DND-41 (cell line): ENCODE measurements around the gene TMEM184A.

ENCODE experiments used
- ATAC-seq: fragments of 200-7000 bp; cut with Tn5 transposase; 3 replicates; pipeline ENCODE4 v1.9.1; 2021; ENCODE audit warnings: low read depth; ENCODE audit not compliant: insufficient read depth
- DNase-seq: peaks from one replicate; pipeline ENCODE4 v3.0.0-alpha.2; 2020
- H2AFZ ChIP-seq: 2 replicates; pipeline ENCODE4 v1.6.0; 2012; ENCODE audit warnings: low read depth, low read length
- H3K27ac ChIP-seq: 2 replicates; pipeline ENCODE4 v1.5.1; 2012; ENCODE audit warnings: low read length, inconsistent platforms
- H3K27me3 ChIP-seq: fragments of 200-600 bp; sonication (generic); 2 replicates; pipeline ENCODE4 v1.6.0; 2012; ENCODE audit warnings: low read length, mild to moderate bottlenecking, inconsistent platforms; ENCODE audit not compliant: insufficient read depth, poor library complexity
- H3K36me3 ChIP-seq: 2 replicates; pipeline ENCODE4 v1.5.1; 2012; ENCODE audit warnings: low read length, inconsistent platforms; ENCODE audit not compliant: insufficient read depth
- H3K4me1 ChIP-seq: 2 replicates; pipeline ENCODE4 v1.5.1; 2012; ENCODE audit warnings: mild to moderate bottlenecking, low read length; ENCODE audit not compliant: insufficient read depth
- H3K4me2 ChIP-seq: 2 replicates; pipeline ENCODE4 v1.6.0; 2012; ENCODE audit warnings: mild to moderate bottlenecking, moderate library complexity, low read length, inconsistent platforms; ENCODE audit not compliant: insufficient read depth
- H3K4me3 ChIP-seq, 2 experiments: fragments of 200-600 bp in 1 of 2; shearing (Covaris generic) in 1 of 2; 2 replicates each; pipeline ENCODE4 v1.5.1; 2012 to 2016; ENCODE audit warnings: inconsistent platforms in 2 of 2, low read length in 2 of 2, mild to moderate bottlenecking in 2 of 2, low read depth in 1 of 2, moderate library complexity in 1 of 2
- H3K79me2 ChIP-seq: 2 replicates; pipeline ENCODE4 v1.6.0; 2012; ENCODE audit warnings: low read length, inconsistent platforms; ENCODE audit not compliant: insufficient read depth
- H3K9ac ChIP-seq: 2 replicates; pipeline ENCODE4 v1.6.0; 2012; ENCODE audit warnings: low read depth, mild to moderate bottlenecking, inconsistent platforms, low read length, moderate library complexity
- H3K9me3 ChIP-seq: 2 replicates; pipeline ENCODE4 v1.5.1; 2012; ENCODE audit warnings: low read length, moderate library complexity, mild to moderate bottlenecking, inconsistent platforms; ENCODE audit not compliant: insufficient read depth, severe bottlenecking
- H4K20me1 ChIP-seq: 2 replicates; pipeline ENCODE4 v1.6.0; 2012; ENCODE audit warnings: low read length; ENCODE audit not compliant: insufficient read depth
- EZH2 ChIP-seq: IDR thresholded peaks from 3 replicates; pipeline ENCODE4 v1.6.1; 2012; ENCODE audit warnings: borderline replicate concordance, low read depth, mild to moderate bottlenecking, moderate library complexity, low read length, inconsistent platforms; ENCODE audit not compliant: severe bottlenecking
- TF ChIP-seq, protein P1 (sequence below): IDR thresholded peaks from 2 replicates; pipeline ENCODE4 v1.5.1; 2012; ENCODE audit warnings: borderline replicate concordance, low read length, moderate library complexity, mild to moderate bottlenecking; ENCODE audit not compliant: poor library complexity, severe bottlenecking; ENCODE audit errors: extremely low read depth

Gene TMEM184A

DNA sequence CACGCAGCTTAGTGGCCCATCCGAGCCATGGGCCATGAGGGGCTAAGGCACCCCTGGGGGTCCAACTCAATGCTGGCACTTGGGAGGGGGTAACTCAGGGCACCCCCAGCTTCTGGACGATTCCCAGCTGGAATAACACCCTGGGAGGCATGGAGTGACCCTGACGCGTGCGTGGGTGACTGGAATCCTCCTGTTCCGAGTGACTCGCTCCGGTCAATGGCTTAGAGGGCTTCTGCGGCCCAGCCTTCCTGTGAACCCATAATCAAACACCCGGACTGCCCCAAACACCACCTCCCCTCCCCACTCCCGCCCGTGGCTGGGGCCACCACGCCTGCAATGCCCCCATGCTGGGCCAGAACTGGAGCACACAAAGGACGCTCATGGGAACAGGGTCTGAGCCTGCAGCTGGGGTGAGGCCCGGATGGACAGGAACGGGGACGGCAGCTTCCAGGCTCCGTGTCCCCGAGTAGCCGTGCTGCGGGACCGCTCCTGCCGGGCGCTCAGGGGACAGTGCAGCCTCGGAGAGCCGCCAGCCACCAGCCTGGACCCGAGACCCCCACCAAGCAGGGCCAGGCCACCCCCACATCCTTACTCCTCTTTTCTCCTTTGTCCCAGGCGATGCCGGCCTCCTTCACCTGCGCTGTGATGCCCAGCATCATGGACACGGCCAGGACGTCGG, 60.3 kb downstream of the TMEM184A start:
- H2AFZ ChIP-seq, result no peak overlapping the region
- H3K36me3 ChIP-seq, result peaks cover 91% of the 10 kb centered on the region
- ATAC-seq (no peak), DNase-seq (no peak)
- no peaks in the 10 kb centered on the region for H3K4me1 ChIP-seq
- H3K9me3 ChIP-seq, result no peaks in the 10 kb centered on the region
- H3K9ac ChIP-seq, result no peak overlapping the region
- no peak overlapping the region for H3K27ac ChIP-seq
- no peaks in the 10 kb centered on the region for H3K27me3 ChIP-seq
- H3K4me3 ChIP-seq, result no peak overlapping the region
- TF ChIP-seq, protein P1, sequence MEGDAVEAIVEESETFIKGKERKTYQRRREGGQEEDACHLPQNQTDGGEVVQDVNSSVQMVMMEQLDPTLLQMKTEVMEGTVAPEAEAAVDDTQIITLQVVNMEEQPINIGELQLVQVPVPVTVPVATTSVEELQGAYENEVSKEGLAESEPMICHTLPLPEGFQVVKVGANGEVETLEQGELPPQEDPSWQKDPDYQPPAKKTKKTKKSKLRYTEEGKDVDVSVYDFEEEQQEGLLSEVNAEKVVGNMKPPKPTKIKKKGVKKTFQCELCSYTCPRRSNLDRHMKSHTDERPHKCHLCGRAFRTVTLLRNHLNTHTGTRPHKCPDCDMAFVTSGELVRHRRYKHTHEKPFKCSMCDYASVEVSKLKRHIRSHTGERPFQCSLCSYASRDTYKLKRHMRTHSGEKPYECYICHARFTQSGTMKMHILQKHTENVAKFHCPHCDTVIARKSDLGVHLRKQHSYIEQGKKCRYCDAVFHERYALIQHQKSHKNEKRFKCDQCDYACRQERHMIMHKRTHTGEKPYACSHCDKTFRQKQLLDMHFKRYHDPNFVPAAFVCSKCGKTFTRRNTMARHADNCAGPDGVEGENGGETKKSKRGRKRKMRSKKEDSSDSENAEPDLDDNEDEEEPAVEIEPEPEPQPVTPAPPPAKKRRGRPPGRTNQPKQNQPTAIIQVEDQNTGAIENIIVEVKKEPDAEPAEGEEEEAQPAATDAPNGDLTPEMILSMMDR, result no peak
- no peak for TF ChIP-seq EZH2
- H3K4me2 ChIP-seq, result no peak overlapping the region
- peaks cover 11% of the 10 kb centered on the region for H4K20me1 ChIP-seq
- peaks cover 3% of the 10 kb centered on the region; the same call in 1 of the 2 replicates for H3K79me2 ChIP-seq

DNA sequence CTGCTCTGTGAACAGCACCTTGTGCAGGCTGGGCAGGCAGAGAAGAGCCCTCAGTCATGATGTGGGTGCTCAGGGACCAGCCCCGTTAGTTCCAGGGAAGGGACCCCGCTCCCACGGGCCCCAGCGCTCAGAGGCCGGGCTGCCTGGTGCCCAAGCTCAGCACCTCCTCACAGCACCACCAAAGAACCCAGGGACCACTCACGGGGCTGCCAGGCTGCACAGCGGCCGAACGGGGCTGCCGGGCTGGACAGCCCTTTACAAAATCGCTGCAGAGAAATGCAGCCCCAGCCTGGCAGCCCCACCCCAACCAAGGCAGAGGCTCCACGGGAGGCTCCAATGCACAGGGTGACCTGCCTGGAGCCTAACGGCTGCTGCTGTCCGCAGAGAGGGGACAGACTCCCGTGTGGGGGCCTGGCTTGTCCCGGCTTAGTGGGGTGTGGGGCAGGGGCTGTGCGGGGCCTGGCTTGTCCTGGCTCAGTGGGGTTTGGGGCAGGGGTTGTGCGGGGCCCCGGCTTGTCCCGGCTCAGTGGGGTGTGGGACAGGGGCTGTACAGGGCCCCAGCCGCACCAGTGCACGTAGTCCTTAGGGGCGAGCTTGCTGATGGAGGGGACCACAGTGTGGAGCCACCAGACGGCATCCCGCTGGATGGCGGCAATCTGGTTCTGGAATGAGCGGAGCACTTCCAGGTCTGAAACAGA, 61.0 kb downstream of the TMEM184A start:
- no peaks in the 10 kb centered on the region for H3K27me3 ChIP-seq
- DNase-seq (no peak), ATAC-seq (no peak; the same call in 2 of the 3 replicates)
- H3K4me2 ChIP-seq, result no peak overlapping the region
- H3K4me3 ChIP-seq, result no peak overlapping the region
- peaks cover 91% of the 10 kb centered on the region for H3K36me3 ChIP-seq
- no peak overlapping the region for H3K9ac ChIP-seq
- no peak for TF ChIP-seq EZH2
- TF ChIP-seq, protein P1, result no peak
- no peaks in the 10 kb centered on the region for H3K9me3 ChIP-seq
- no peak overlapping the region for H2AFZ ChIP-seq
- no peaks in the 10 kb centered on the region for H3K4me1 ChIP-seq
- no peak overlapping the region for H3K27ac ChIP-seq
- H4K20me1 ChIP-seq, result peaks cover 4% of the 10 kb centered on the region
- H3K79me2 ChIP-seq, result no peaks in the 10 kb centered on the region

DNA sequence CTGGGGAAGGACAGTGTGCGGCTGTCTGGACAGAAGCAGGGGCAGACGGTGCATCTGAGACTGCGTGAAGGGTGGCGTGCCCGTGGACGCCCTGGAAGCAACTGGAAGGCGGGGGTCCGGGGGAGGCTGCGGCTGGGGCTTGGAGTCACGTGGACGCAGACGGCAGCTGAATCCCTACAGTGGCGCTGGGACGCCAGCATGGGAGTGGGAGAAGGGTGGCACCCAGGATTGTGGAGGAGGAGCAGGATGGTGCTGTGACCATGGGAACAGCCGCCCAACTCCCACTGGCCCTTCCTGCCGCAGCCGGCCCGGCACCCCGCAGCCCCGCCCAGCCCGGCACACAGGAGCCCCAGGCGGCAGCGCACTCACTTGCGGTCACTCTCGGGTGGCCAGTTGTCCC, 61.6 kb downstream of the TMEM184A start:
- H2AFZ ChIP-seq, result no peak overlapping the region
- ATAC-seq, result no peak
- no peak overlapping the region for H3K4me2 ChIP-seq
- TF ChIP-seq EZH2, result no peak
- TF ChIP-seq, protein P1, result no peak
- DNase-seq, result no peak
- H4K20me1 ChIP-seq, result peaks cover under 1% of the 10 kb centered on the region
- no peak overlapping the region for H3K4me3 ChIP-seq
- no peaks in the 10 kb centered on the region for H3K9me3 ChIP-seq
- no peak overlapping the region for H3K27ac ChIP-seq
- H3K79me2 ChIP-seq, result no peaks in the 10 kb centered on the region
- H3K4me1 ChIP-seq, result no peaks in the 10 kb centered on the region
- no peaks in the 10 kb centered on the region for H3K27me3 ChIP-seq
- no peak overlapping the region for H3K9ac ChIP-seq
- H3K36me3 ChIP-seq, result peaks cover 91% of the 10 kb centered on the region
